DND-41 (cell line): ENCODE data around the gene XAF1.

Experiments
- CTCF ChIP-seq: IDR thresholded peaks from 2 replicates; pipeline ENCODE4 v1.5.1; 2012; ENCODE audit warnings: borderline replicate concordance, low read length, moderate library complexity, mild to moderate bottlenecking; ENCODE audit not compliant: poor library complexity, severe bottlenecking; ENCODE audit errors: extremely low read depth
- EZH2 ChIP-seq: IDR thresholded peaks from 3 replicates; pipeline ENCODE4 v1.6.1; 2012; ENCODE audit warnings: borderline replicate concordance, low read depth, mild to moderate bottlenecking, moderate library complexity, low read length, inconsistent platforms; ENCODE audit not compliant: severe bottlenecking

GRCh38 chr17:6748617-6749016 lies 7.2 kb upstream of the XAF1 start:
- TF ChIP-seq CTCF (no peak), EZH2 (no peak)
